ENCODE results near the gene ERC2. TPM values are rescaled to one million over a fixed set of nuclear protein-coding genes. Genes with fewer than 3 reads are reported as not detected.

The ERC2 gene
- polyA plus RNA-seq, 2 of the 4 experiments (the other 2 are of a cell fraction): 0.16 TPM; not detected in 1

- no peak for FAIRE-seq
- CTCF ChIA-PET: no interaction called here
These were observed 419.3 kb downstream of the ERC2 start for GRCh38 chr3:56048946-56049345.

GRCh38 chr3:56048331-56048730 lies 419.9 kb downstream of the ERC2 start:
- Histone ChIP-seq H3K4me1 (no peaks in the 10 kb centered on the region), H3K27ac (no peak overlapping the region), H3K9me3 (no peaks in the 10 kb centered on the region), H3K4me3 (no peak overlapping the region), H3K4me2 (no peak overlapping the region)
- no peak for ATAC-seq
- ChIA-PET POLR2A (no interaction called here), CTCF (no interaction called here)
- DNase-seq (ENCODE audit: low read depth in 1 of 2, low spot score in 1 of 2): no peak
- no peak for FAIRE-seq
- TF ChIP-seq ZNF302 (CRISPR knock-in tag; IDR thresholded peaks at IDR 0.05) (no peak), HMGXB4 (CRISPR knock-in tag; IDR thresholded peaks at IDR 0.05; ENCODE audit: borderline replicate concordance) (no peak), BHLHE40 (IDR thresholded peaks at IDR 0.05; ENCODE audit: low read depth, low read length) (no peak), FOXS1 (CRISPR knock-in tag; IDR thresholded peaks at IDR 0.05) (no peak), ATOH8 (CRISPR knock-in tag; IDR thresholded peaks at IDR 0.05; ENCODE audit: low read depth) (no peak), SMC3 (IDR thresholded peaks at IDR 0.05) (no peak), ESRRA (IDR thresholded peaks at IDR 0.05; ENCODE audit: borderline replicate concordance, low read length) (no peak), TP53 (CRISPR knock-in tag; IDR thresholded peaks at IDR 0.05) (no peak), POLR2A (IDR thresholded peaks at IDR 0.05; ENCODE audit: low read length) (no peak), KDM5A (IDR thresholded peaks at IDR 0.05) (no peak), JUNB (IDR thresholded peaks at IDR 0.05) (no peak), CBX2 (IDR thresholded peaks at IDR 0.05; ENCODE audit: borderline replicate concordance, low read depth) (no peak), GATA3 (IDR thresholded peaks at IDR 0.05; ENCODE audit: borderline replicate concordance) (no peak), RAD21 (conservative IDR thresholded peaks at IDR 0.05 in 1 of 2, IDR thresholded peaks at IDR 0.05 in 1 of 2) (no peak), E2F6 (IDR thresholded peaks at IDR 0.05; ENCODE audit: borderline replicate concordance, low read depth) (no peak), EHF (CRISPR knock-in tag; IDR thresholded peaks at IDR 0.05) (no peak)
- whole genome bisulfite sequencing (ENCODE audit: missing lambda C conversion rate): 21% methylated on average over 1 of the region's 1 CpG

More at GRCh38 chr3:56048946-56049345, 419.3 kb downstream of the ERC2 start:
- POLR2A ChIA-PET: no interaction called here
- ATAC-seq: no peak
- Histone ChIP-seq H3K27ac (no peak overlapping the region), H3K4me1 (no peaks in the 10 kb centered on the region), H3K4me3 (no peak overlapping the region), H3K9me3 (no peaks in the 10 kb centered on the region), H3K4me2 (no peak overlapping the region)
- 12% methylated on average over 4 of the region's 4 CpGs for WGBS (ENCODE audit: missing lambda C conversion rate)
- no peak for DNase-seq (ENCODE audit: low read depth in 1 of 2, low spot score in 1 of 2)
- TF ChIP-seq TFCP2L1 (CRISPR knock-in tag; IDR thresholded peaks at IDR 0.05) (no peak), E2F6 (IDR thresholded peaks at IDR 0.05; ENCODE audit: borderline replicate concordance, low read depth) (no peak), MAX (IDR thresholded peaks at IDR 0.05) (no peak), CHD2 (IDR thresholded peaks at IDR 0.05; ENCODE audit: low read length, partially characterized antibody) (no peak), POLR2AphosphoS2 (conservative IDR thresholded peaks at IDR 0.05; ENCODE audit: low read length) (no peak), CBX8 (IDR thresholded peaks at IDR 0.05) (no peak), JUN (IDR thresholded peaks at IDR 0.05) (no peak), NFE2L2 (conservative IDR thresholded peaks at IDR 0.05; ENCODE audit: low read length) (no peak), GATA3 (IDR thresholded peaks at IDR 0.05; ENCODE audit: borderline replicate concordance) (no peak), MAFK (IDR thresholded peaks at IDR 0.05; ENCODE audit: partially characterized antibody) (no peak), REST (IDR thresholded peaks at IDR 0.05) (no peak), RNF2 (IDR thresholded peaks at IDR 0.05; ENCODE audit: borderline replicate concordance, low read depth) (no peak), RAD21 (conservative IDR thresholded peaks at IDR 0.05 in 1 of 2, IDR thresholded peaks at IDR 0.05 in 1 of 2) (no peak), ESRRA (IDR thresholded peaks at IDR 0.05; ENCODE audit: borderline replicate concordance, low read length) (no peak), ZSCAN20 (CRISPR knock-in tag; IDR thresholded peaks at IDR 0.05) (no peak), ZFP36 (IDR thresholded peaks at IDR 0.05; ENCODE audit: borderline replicate concordance, partially characterized antibody) (no peak), MAZ (IDR thresholded peaks at IDR 0.05; ENCODE audit: borderline replicate concordance, low read depth, low read length) (no peak), CBX2 (IDR thresholded peaks at IDR 0.05; ENCODE audit: borderline replicate concordance, low read depth) (no peak), BHLHE40 (IDR thresholded peaks at IDR 0.05; ENCODE audit: low read depth, low read length) (no peak), RFX5 (IDR thresholded peaks at IDR 0.05) (no peak)
